Upper lobe of left lung (tissue), 6 donors: Measurements from ENCODE around the gene HHLA2. TPM values are rescaled to one million over a fixed set of nuclear protein-coding genes. Genes with fewer than 3 reads are reported as not detected.

ENCODE experiments used
- ATAC-seq, 2 donors: fragments of 200-7000 bp; cut with Tn5 transposase; one replicate each; pipeline ENCODE4 v1.9.1; 2022; ENCODE audit warnings: mild to moderate bottlenecking in 2 of 2, moderate library complexity in 2 of 2; ENCODE audit not compliant: low FRiP score in 2 of 2
- DNase-seq, 2 donors: peaks; one replicate each; pipeline ENCODE4 v3.0.0-alpha.2; 2019 to 2020
- H3K27ac ChIP-seq, 4 donors: fragments of 200-600 bp; sonication (generic); one replicate each; pipeline ENCODE4 v1.5.1; 2016 to 2019
- H3K27me3 ChIP-seq, 4 donors: fragments of 200-600 bp; sonication (generic); one replicate each; pipeline ENCODE4 v1.5.1; 2017 to 2019
- H3K36me3 ChIP-seq, 4 donors: fragments of 200-600 bp; sonication (generic); one replicate each; pipeline ENCODE4 v1.5.1; 2016 to 2019
- H3K4me1 ChIP-seq, 4 donors: fragments of 200-600 bp; sonication (generic); one replicate each; pipeline ENCODE4 v1.5.1; 2018 to 2019
- H3K4me3 ChIP-seq, 4 donors: fragments of 200-600 bp; sonication (generic); one replicate each; pipeline ENCODE4 v1.5.1; 2017 to 2019; ENCODE audit warnings: mild to moderate bottlenecking in 2 of 4, moderate library complexity in 1 of 4
- H3K9me3 ChIP-seq, 4 donors: fragments of 200-600 bp; sonication (generic); one replicate each; pipeline ENCODE4 v1.5.1; 2018 to 2019
- CTCF ChIP-seq, 6 experiments: fragments of 450-650 bp in 4 of 6; fragments of 200-600 bp in 2 of 6; sonication (generic) in 2 of 6; IDR thresholded peaks; one replicate each; pipeline ENCODE4 v1.5.1; 2016 to 2019; ENCODE audit warnings: antibody characterized with exemption in 6 of 6
- EP300 ChIP-seq, 4 donors: sonication (generic); formaldehyde crosslinking; IDR thresholded peaks; one replicate each; pipeline ENCODE4 v1.5.1; 2017; ENCODE audit warnings: antibody characterized with exemption in 4 of 4, control low read depth in 2 of 4
- POLR2A ChIP-seq, 4 donors: fragments of 450-650 bp; IDR thresholded peaks; one replicate each; pipeline ENCODE4 v1.5.1; 2016 to 2017; ENCODE audit warnings: antibody characterized with exemption in 4 of 4, mild to moderate bottlenecking in 2 of 4
- POLR2AphosphoS5 ChIP-seq, 2 donors: sonication (generic); formaldehyde crosslinking; IDR thresholded peaks; one replicate each; pipeline ENCODE4 v1.5.1; 2017; ENCODE audit warnings: antibody characterized with exemption in 2 of 2
- WGBS, 2 donors: methylation state at CpG; one replicate each; pipeline ENCODE4 v1.1.5; 2017 to 2018; 5-methylcytosine and 5-hydroxymethylcytosine counted together
- total RNA-seq, 6 donors: library from RNA; depleted of rRNA in 4 of 6; stranded (reverse); fragments of >200 nt in 4 of 6; gene quantifications; one replicate each; pipeline versions ENCODE4 v1.1.0 to v1.2.1, GENCODE V29; 2016 to 2021
- donor health status: DM: no; HTN: no; CAD: no; lungs with moderate emphysema.
- donor health status: DM: no; HTN: yes; CAD: no; lungs with severe emphysema.

HHLA2 gene
- total RNA-seq, 6 donors from 2014 or later: 0.26 to 13.7 (median 3.1) TPM

- no peak for TF ChIP-seq CTCF (IDR thresholded peaks at IDR 0.05)
- no peak for TF ChIP-seq EP300 (IDR thresholded peaks at IDR 0.05)
- no peak for TF ChIP-seq POLR2A (IDR thresholded peaks at IDR 0.05)
- no peak for TF ChIP-seq POLR2AphosphoS5 (IDR thresholded peaks at IDR 0.05)
- 76 to 80% methylated on average over 4 of the region's 4 CpGs for WGBS, 2 donors
- Histone ChIP-seq H3K9me3 (no peaks in the 10 kb centered on the region), H3K27me3 (no peaks in the 10 kb centered on the region), H3K4me1 (peaks cover 0 to 38% (median 30%) of the 10 kb centered on the region in 4 donors), H3K27ac (peak overlapping the region; percentile 19 to 77 (median 32)), H3K4me3 (no peak overlapping the region), H3K36me3 (no peaks in the 10 kb centered on the region)
- DNase-seq (no peak), ATAC-seq (no peak)
These were observed 113.4 kb downstream of the HHLA2 start for GRCh38 chr3:108409800-108410178.

- no peaks in the 10 kb centered on the region for H3K9me3 ChIP-seq
- WGBS, 2 donors: 47 to 70% methylated on average over 4 to 11 of the region's 11 CpGs
- TF ChIP-seq CTCF (IDR thresholded peaks at IDR 0.05): no peak
- TF ChIP-seq EP300 (IDR thresholded peaks at IDR 0.05): peak in 2 of 4 donors; percentile 41 to 94
- TF ChIP-seq POLR2A (IDR thresholded peaks at IDR 0.05): peak in 1 of 4 donors; percentile 57
- peak; percentile 50 to 71 for TF ChIP-seq POLR2AphosphoS5 (IDR thresholded peaks at IDR 0.05)
- DNase-seq (peak; percentile 64 to 93), ATAC-seq (peak; percentile 49 to 79)
- H3K4me3 ChIP-seq: no peak overlapping the region
- H3K27ac ChIP-seq: peak overlapping the region in 2 of 4 donors; percentile 42 to 77
- no peaks in the 10 kb centered on the region for H3K36me3 ChIP-seq
- H3K27me3 ChIP-seq: no peaks in the 10 kb centered on the region
- H3K4me1 ChIP-seq: peaks cover 0 to 38% (median 30%) of the 10 kb centered on the region in 4 donors
These were observed 114.2 kb downstream of the HHLA2 start for GRCh38 chr3:108410531-108410984.

GRCh38 chr3:108412121-108412750 lies 115.9 kb downstream of the HHLA2 start:
- no peaks in the 10 kb centered on the region for H3K9me3 ChIP-seq
- ATAC-seq (no peak), DNase-seq (no peak)
- H3K4me1 ChIP-seq: peaks cover 0 to 29% (median 26%) of the 10 kb centered on the region in 4 donors
- 87 to 90% methylated on average over 6 of the region's 6 CpGs for WGBS, 2 donors
- no peaks in the 10 kb centered on the region for H3K27me3 ChIP-seq
- no peak overlapping the region for H3K4me3 ChIP-seq
- no peak for TF ChIP-seq CTCF (IDR thresholded peaks at IDR 0.05)
- H3K36me3 ChIP-seq: no peaks in the 10 kb centered on the region
- H3K27ac ChIP-seq: peak overlapping the region in 2 of 4 donors; percentile 11 to 42

- H3K36me3 ChIP-seq: no peaks in the 10 kb centered on the region
- ATAC-seq (no peak), DNase-seq (peak in 1 of 2 donors; percentile 23)
- no peaks in the 10 kb centered on the region for H3K27me3 ChIP-seq
- no peak overlapping the region for H3K27ac ChIP-seq
- H3K4me1 ChIP-seq: peaks cover 0 to 18% (median 14%) of the 10 kb centered on the region in 4 donors
- WGBS, 2 donors: 73 to 87% methylated on average over 5 of the region's 5 CpGs
- H3K9me3 ChIP-seq: no peaks in the 10 kb centered on the region
- no peak overlapping the region for H3K4me3 ChIP-seq
- no peak for TF ChIP-seq POLR2A (IDR thresholded peaks at IDR 0.05)
- peak in 1 of 4 donors; percentile 24 for TF ChIP-seq EP300 (IDR thresholded peaks at IDR 0.05)
- TF ChIP-seq POLR2AphosphoS5 (IDR thresholded peaks at IDR 0.05): no peak
These were observed 117.7 kb downstream of the HHLA2 start for GRCh38 chr3:108414007-108414406.

GRCh38 chr3:108415661-108416060 lies 119.3 kb downstream of the HHLA2 start:
- Histone ChIP-seq H3K9me3 (no peaks in the 10 kb centered on the region), H3K36me3 (no peaks in the 10 kb centered on the region), H3K27me3 (no peaks in the 10 kb centered on the region), H3K4me3 (no peak overlapping the region), H3K4me1 (peaks cover 0 to 13% (median 9%) of the 10 kb centered on the region in 4 donors), H3K27ac (no peak overlapping the region)
- TF ChIP-seq CTCF (IDR thresholded peaks at IDR 0.05): no peak
- TF ChIP-seq EP300 (IDR thresholded peaks at IDR 0.05): no peak
- TF ChIP-seq POLR2AphosphoS5 (IDR thresholded peaks at IDR 0.05): no peak
- TF ChIP-seq POLR2A (IDR thresholded peaks at IDR 0.05): no peak
- no peak for ATAC-seq
- 47 to 65% methylated on average over 3 of the region's 3 CpGs for WGBS, 2 donors
- no peak for DNase-seq
